B cell (primary cell): Measurements from ENCODE around the gene ADAP1. TPM values are rescaled to one million over a fixed set of nuclear protein-coding genes. Genes with fewer than 3 reads are reported as not detected.

ENCODE experiments used
- ATAC-seq: fragments of 200-7000 bp; cut with Tn5 transposase; one replicate; pipeline ENCODE4 v1.10.0; 2021; ENCODE audit warnings: low read depth, mild to moderate bottlenecking, moderate number of reproducible peaks, moderate library complexity
- CTCF ChIA-PET: fragments of 350-600 bp; sonication (Branson Sonifier 250); formaldehyde crosslinking; loops from one replicate; lab custom pipeline; 2021; ENCODE audit warnings: antibody characterized with exemption, inconsistent platforms; lab: Charles Lee
- POLR2A ChIA-PET: fragments of 350-600 bp; sonication (Branson Sonifier 250); formaldehyde crosslinking; loops from one replicate; lab custom pipeline; 2021; ENCODE audit warnings: antibody characterized with exemption; lab: Charles Lee
- DNase-seq: peaks from one replicate; pipeline ENCODE4 v3.0.0; 2013
- H2AFZ ChIP-seq: 2 replicates; pipeline ENCODE4 v1.6.1; 2012; ENCODE audit warnings: mild to moderate bottlenecking, low read depth, low read length; ENCODE audit not compliant: insufficient read depth, poor library complexity, severe bottlenecking
- H3K27ac ChIP-seq, 2 donors: 1 replicate in 1 of 2; 2 replicates in 1 of 2; pipeline ENCODE4 v1.5.1; 2012 to 2013; ENCODE audit warnings: low read length in 2 of 2, mild to moderate bottlenecking in 2 of 2, moderate library complexity in 1 of 2
- H3K27me3 ChIP-seq, 4 experiments: fragments of 200-600 bp in 1 of 4; sonication (generic) in 1 of 4; replicated peaks in 1 of 4; 1 replicate in 2 of 4; 2 replicates in 2 of 4; pipeline versions ENCODE4 v1.6.1 to v1.7.0; 2013 to 2016; ENCODE audit warnings: low read length in 3 of 4, mild to moderate bottlenecking in 2 of 4, mixed read lengths in 1 of 4, moderate library complexity in 1 of 4; ENCODE audit not compliant: insufficient read depth in 4 of 4, control insufficient read depth in 3 of 4; ENCODE audit errors: control extremely low read depth in 1 of 4
- H3K36me3 ChIP-seq, 2 experiments: replicated peaks in 1 of 2; 1 replicate in 1 of 2; 2 replicates in 1 of 2; pipeline versions ENCODE4 v1.6.1 to v1.7.1; 2013; ENCODE audit warnings: low read length in 1 of 2; ENCODE audit not compliant: insufficient read depth in 2 of 2, control insufficient read depth in 1 of 2; ENCODE audit errors: control extremely low read depth in 1 of 2, extremely low read depth in 1 of 2
- H3K4me1 ChIP-seq, 2 donors: fragments of 200-600 bp in 1 of 2; sonication (generic) in 1 of 2; 1 replicate in 1 of 2; 2 replicates in 1 of 2; pipeline versions ENCODE4 v1.5.1 to v1.6.1; 2013 to 2017; ENCODE audit warnings: low read length in 2 of 2; ENCODE audit not compliant: control insufficient read depth in 2 of 2, insufficient read depth in 2 of 2
- H3K4me2 ChIP-seq: replicated peaks from 2 replicates; pipeline ENCODE3; 2012; ENCODE audit warnings: mild to moderate bottlenecking, low read depth, low read length; ENCODE audit not compliant: poor library complexity, severe bottlenecking
- H3K4me3 ChIP-seq, 5 experiments: fragments of 200-600 bp in 1 of 5; sonication (generic) in 1 of 5; 1 replicate in 3 of 5; 2 replicates in 2 of 5; pipeline versions ENCODE4 v1.5.1 to v1.7.0; 2011 to 2016; ENCODE audit warnings: low read length in 4 of 5, mild to moderate bottlenecking in 4 of 5, low read depth in 2 of 5, control low read depth in 1 of 5, moderate library complexity in 1 of 5; ENCODE audit not compliant: insufficient read depth in 1 of 5; ENCODE audit errors: control extremely low read depth in 1 of 5, extremely low read depth in 1 of 5
- H3K79me2 ChIP-seq: fragments of 200-600 bp; sonication (generic); one replicate; pipeline ENCODE4 v1.6.0; 2016; ENCODE audit warnings: low read length; ENCODE audit not compliant: control insufficient read depth, insufficient read depth
- H3K9ac ChIP-seq: fragments of 200-600 bp; sonication (generic); 2 replicates; pipeline ENCODE4 v1.6.1; 2017; ENCODE audit warnings: mild to moderate bottlenecking, low read length, moderate library complexity
- H3K9me3 ChIP-seq, 3 donors: one replicate each; pipeline versions ENCODE4 v1.6.1 to v1.7.1; 2013; ENCODE audit warnings: low read length in 2 of 3; ENCODE audit not compliant: control insufficient read depth in 2 of 3, insufficient read depth in 1 of 3; ENCODE audit errors: control extremely low read depth in 1 of 3
- H4K20me1 ChIP-seq: 2 replicates; pipeline ENCODE4 v1.6.0; 2012; ENCODE audit warnings: mild to moderate bottlenecking, low read length; ENCODE audit not compliant: insufficient read depth, control insufficient read depth, poor library complexity, severe bottlenecking
- H3K27ac Mint-ChIP-seq: one replicate; pipeline ENCODE4 v1.8.0; 2021; ENCODE audit warnings: mixed read lengths
- H3K27me3 Mint-ChIP-seq: one replicate; pipeline ENCODE4 v1.8.0; 2021; ENCODE audit warnings: mixed read lengths
- H3K4me1 Mint-ChIP-seq: one replicate; pipeline ENCODE4 v1.8.0; 2021; ENCODE audit warnings: mixed read lengths
- H3K4me3 Mint-ChIP-seq: one replicate; pipeline ENCODE4 v1.8.0; 2021; ENCODE audit warnings: mixed read lengths
- H3K9me3 Mint-ChIP-seq: one replicate; pipeline ENCODE4 v1.8.0; 2022; ENCODE audit warnings: mixed read lengths; ENCODE audit not compliant: insufficient read depth
- CTCF ChIP-seq: fragments of 200-600 bp; IDR thresholded peaks from one replicate; pipeline ENCODE4 v1.8.0; 2022; ENCODE audit warnings: antibody characterized with exemption, mild to moderate bottlenecking
- EZH2 ChIP-seq: IDR thresholded peaks from 2 replicates; pipeline ENCODE4 v1.6.1; 2012; ENCODE audit warnings: borderline replicate concordance, low read depth, mild to moderate bottlenecking, moderate library complexity, low read length; ENCODE audit not compliant: insufficient read depth, poor library complexity, severe bottlenecking
- WGBS: methylation state at CpG from one replicate; pipeline ENCODE4 v1.1.5; 2013; ENCODE audit warnings: missing lambda C conversion rate; ENCODE audit not compliant: insufficient coverage; 5-methylcytosine and 5-hydroxymethylcytosine counted together
- intact Hi-C: fragments of 100-400 bp; cut with micrococcal nuclease; formaldehyde crosslinking; loops from one replicate; pipeline ENCODE4 v1.10.0; 2022
- polyA plus RNA-seq: library from polyadenylated mRNA; depleted of rRNA; stranded (reverse); fragments of >200 nt; gene quantifications from 2 replicates; pipeline ENCODE4 v1.2.3, GENCODE V29; 2012
- total RNA-seq, 2 donors: library from RNA; stranded (reverse); fragments of 120-200 nt in 1 of 2; gene quantifications; 1 replicate in 1 of 2; 2 replicates in 1 of 2; pipeline versions ENCODE4 v1.2.3 to v1.2.4, GENCODE V29; 2013 to 2022

The ADAP1 gene
- total and polyA plus RNA-seq, 2 donors (not counting 1 experiment from before 2014, with no cell fraction given), result 10.8 to 12.9 TPM

- H3K4me2 ChIP-seq, result no peak overlapping the region
- Mint-ChIP-seq H3K4me1 (peaks cover 2% of the 10 kb centered on the region), H3K27ac (no peak overlapping the region), H3K4me3 (no peak overlapping the region), H3K9me3 (no peaks in the 10 kb centered on the region), H3K27me3 (peaks cover 8% of the 10 kb centered on the region)
- no peaks in the 10 kb centered on the region for H4K20me1 ChIP-seq
- H2AFZ ChIP-seq, result no peak overlapping the region
- intact Hi-C loops, result no loop called here
- H3K4me3 ChIP-seq, result no peak overlapping the region
- H3K36me3 ChIP-seq, result no peaks in the 10 kb centered on the region
- ATAC-seq, result no peak
- no peaks in the 10 kb centered on the region for H3K4me1 ChIP-seq
- H3K9ac ChIP-seq, result no peak overlapping the region
- 92% methylated on average over 31 of the region's 39 CpGs for WGBS
- no peaks in the 10 kb centered on the region for H3K9me3 ChIP-seq
- CTCF ChIA-PET, result interaction anchor here (1.1 to 1.3 kb wide), 2 partner anchors 9 to 81 kb away, joined by 3 to 4 read pairs; no protein-coding TSS in a partner anchor
- POLR2A ChIA-PET, result no interaction called here
- no peak overlapping the region for H3K27ac ChIP-seq
- no peak for TF ChIP-seq EZH2
- no peak for TF ChIP-seq CTCF
- peaks cover 0 to 26% (median 7%) of the 10 kb centered on the region in 4 experiments for H3K27me3 ChIP-seq
- DNase-seq, result no peak
- H3K79me2 ChIP-seq, result no peaks in the 10 kb centered on the region
These were observed 30.1 kb upstream of the ADAP1 start for GRCh38 chr7:984361-985126.

GRCh38 chr7:983616-984071, 29.2 kb upstream of the ADAP1 start:
- H3K9me3 Mint-ChIP-seq, result no peaks in the 10 kb centered on the region
- DNase-seq (no peak), ATAC-seq (no peak)
- no peaks in the 10 kb centered on the region for H3K79me2 ChIP-seq
- H3K27me3 Mint-ChIP-seq, result peaks cover 8% of the 10 kb centered on the region
- no peak overlapping the region for H3K27ac ChIP-seq
- H4K20me1 ChIP-seq, result no peaks in the 10 kb centered on the region
- peaks cover 0 to 3% (median 0%) of the 10 kb centered on the region in 3 donors for H3K9me3 ChIP-seq
- H2AFZ ChIP-seq, result no peak overlapping the region
- no peak overlapping the region for H3K4me3 Mint-ChIP-seq
- 92% methylated on average over 18 of the region's 20 CpGs for WGBS
- no peaks in the 10 kb centered on the region for H3K36me3 ChIP-seq
- H3K4me1 Mint-ChIP-seq, result peaks cover 2% of the 10 kb centered on the region
- H3K4me1 ChIP-seq, result no peaks in the 10 kb centered on the region
- intact Hi-C loops, result no loop called here
- H3K9ac ChIP-seq, result no peak overlapping the region
- ChIA-PET CTCF (interaction anchor here (1.1 kb wide), 1 partner anchor 9 kb away, joined by 4 read pairs; no protein-coding TSS in a partner anchor), POLR2A (no interaction called here)
- no peak overlapping the region for H3K4me2 ChIP-seq
- H3K27ac Mint-ChIP-seq, result no peak overlapping the region
- no peak overlapping the region for H3K4me3 ChIP-seq
- TF ChIP-seq CTCF (no peak), EZH2 (no peak)
- peaks cover 0 to 28% (median 7%) of the 10 kb centered on the region in 4 experiments for H3K27me3 ChIP-seq
